Measurements from ENCODE around the gene SSX7.
"Not testable (repeated sequence)": the region's sequence is repeated elsewhere in the genome, so short reads cannot be mapped to it uniquely, and the experiment has no call there.

The SSX7 gene

DNA sequence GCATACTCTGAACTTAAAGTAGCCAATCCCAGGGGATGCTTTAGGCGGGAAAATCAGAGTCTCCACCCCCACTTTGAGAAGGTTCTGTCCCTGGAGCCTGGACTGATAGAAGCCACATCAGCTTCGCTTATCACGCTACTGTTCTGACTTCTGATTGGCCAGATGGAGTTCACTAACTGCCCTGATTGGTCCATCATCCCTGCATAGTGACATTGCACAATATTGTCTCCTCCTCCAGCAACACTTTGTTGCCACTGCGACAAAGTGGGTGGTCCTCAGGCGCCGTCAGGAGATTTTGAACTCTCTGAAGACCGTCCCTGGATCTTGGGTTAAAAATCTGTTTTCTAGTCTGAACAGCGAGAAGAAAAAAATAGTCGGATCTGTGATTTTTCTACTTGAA lies at the start of gene SSX7:
Gene SSX7, minus strand, starts transcription at position 101 of the 400 bp plus-strand sequence. CDS start 1,428 bp downstream, outside the sequence.
- not testable (repeated sequence) for DNase-seq

GRCh38 chrX:52692034-52692433 lies 37.3 kb upstream of the SSX7 start:
- DNase-seq = not testable (repeated sequence)

DNA sequence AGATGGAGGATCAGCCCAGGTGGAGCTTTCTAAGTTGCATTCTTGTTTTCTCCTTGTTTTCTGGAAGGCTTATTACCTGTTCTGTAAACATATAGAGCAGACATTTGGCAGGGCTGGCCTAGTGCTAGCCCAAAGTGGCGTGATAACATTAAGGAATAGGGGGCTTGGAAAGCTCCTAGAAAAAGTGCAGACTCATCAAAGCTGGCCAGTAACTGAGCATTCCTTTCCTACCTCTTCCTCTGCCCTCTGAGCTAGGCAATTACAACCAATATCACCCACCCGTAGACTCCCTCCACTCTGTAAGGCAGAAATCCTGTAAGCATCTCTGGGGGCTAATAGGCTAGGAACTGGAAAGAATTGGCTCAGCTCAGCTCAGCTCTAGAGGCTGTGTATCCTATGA lies 7.5 kb upstream of the SSX7 start:
- not testable (repeated sequence) for DNase-seq

GRCh38 chrX:52655475-52655874 lies 775 bp upstream of the SSX7 start:
- DNase-seq = not testable (repeated sequence)

- DNase-seq = not testable (repeated sequence)
Observed at GRCh38 chrX:52650676-52651075, 4.0 kb downstream of the SSX7 start.

GRCh38 chrX:52648956-52649355 lies 5.7 kb downstream of the SSX7 start:
- DNase-seq = not testable (repeated sequence)

- not testable (repeated sequence) for DNase-seq
Observed at GRCh38 chrX:52628483-52628882, 26.2 kb downstream of the SSX7 start.

DNA sequence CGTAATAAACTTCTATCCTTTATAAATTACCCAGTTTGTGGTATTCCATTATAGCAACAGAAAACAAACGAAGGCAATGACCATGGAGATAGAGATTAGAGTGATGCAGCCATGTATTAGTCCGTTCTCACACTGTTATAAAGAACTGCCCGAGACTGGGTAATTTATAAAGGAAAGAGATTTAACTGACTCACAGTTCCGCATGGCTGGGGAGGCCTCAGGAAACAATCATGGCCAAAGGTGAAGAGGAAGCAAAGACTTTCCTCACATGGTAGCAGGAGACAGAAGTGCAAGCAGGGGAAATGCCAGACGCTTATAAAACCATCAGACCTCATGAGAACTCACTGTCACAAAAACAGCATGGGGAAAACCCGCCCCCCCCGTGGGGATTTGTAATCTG lies 34.0 kb downstream of the SSX7 start:
- DNase-seq = not testable (repeated sequence)

DNA sequence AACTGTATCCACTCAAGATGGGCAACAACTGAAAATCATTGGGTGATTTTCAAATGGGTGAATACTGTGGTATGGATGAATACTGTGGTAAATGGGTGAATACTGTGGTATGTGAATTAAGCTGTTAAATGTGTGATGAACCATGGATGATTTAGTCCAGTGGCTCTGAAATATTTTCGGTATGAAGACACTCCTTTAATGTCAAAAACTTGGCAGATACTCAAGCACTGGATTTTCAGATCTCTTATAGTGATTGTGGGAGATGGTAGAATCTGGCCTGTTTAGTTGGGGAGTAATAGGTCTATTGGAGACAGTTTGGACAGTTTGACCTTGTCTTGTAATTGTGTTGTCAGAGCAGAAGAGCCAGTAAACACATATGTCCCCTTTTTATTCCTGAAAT lies 45.7 kb downstream of the SSX7 start:
- DNase-seq = no peak

GRCh38 chrX:52603151-52603550 lies 51.5 kb downstream of the SSX7 start:
- not testable (repeated sequence) for DNase-seq

GRCh38 chrX:52598886-52599285 lies 55.8 kb downstream of the SSX7 start:
- no peak for DNase-seq

DNA sequence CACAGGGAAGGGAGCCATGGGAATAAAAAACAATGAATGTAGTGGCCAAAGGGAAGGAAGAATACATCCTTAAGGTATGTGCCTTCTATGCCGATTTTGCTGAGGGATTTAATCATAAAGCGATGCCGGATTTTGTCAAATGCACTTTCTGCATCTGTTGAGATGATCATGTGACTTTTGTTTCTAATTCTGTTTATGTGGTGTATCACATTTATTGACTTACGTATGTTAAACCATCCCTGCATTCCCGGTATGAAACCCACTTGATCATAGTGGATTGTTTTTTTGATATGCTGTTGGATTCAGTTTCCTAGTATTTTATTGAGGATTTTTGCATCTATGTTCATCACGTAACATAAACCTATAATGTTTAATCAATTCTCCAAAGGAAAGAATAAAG lies 60.0 kb downstream of the SSX7 start:
- DNase-seq = no peak
